Stimulated activated CD8-positive, alpha-beta memory T cell treated with anti-CD3 and anti-CD28 coated beads, Interleukin-12 subunit alpha, Interleukin-12 subunit beta, amount 100 ng/mL, for 1 hour (primary cell): ENCODE data around the gene FHOD3.

Experiments
- DNase-seq: peaks from one replicate; pipeline ENCODE4 v3.0.0-alpha.2; 2020; ENCODE audit warnings: low read depth

Gene FHOD3

GRCh38 chr18:36411745-36412168, 114.2 kb downstream of the FHOD3 start:
- DNase-seq, result no peak

GRCh38 chr18:36412778-36413177, 115.3 kb downstream of the FHOD3 start:
- DNase-seq, result no peak

GRCh38 chr18:36415171-36415570, 117.7 kb downstream of the FHOD3 start:
- no peak for DNase-seq

GRCh38 chr18:36415625-36416024, 118.1 kb downstream of the FHOD3 start:
- no peak for DNase-seq

GRCh38 chr18:36419188-36419899, 121.8 kb downstream of the FHOD3 start:
- DNase-seq, result no peak

GRCh38 chr18:36419900-36420531, 122.5 kb downstream of the FHOD3 start:
- no peak for DNase-seq

GRCh38 chr18:36420826-36421225, 123.3 kb downstream of the FHOD3 start:
- no peak for DNase-seq

- DNase-seq, result no peak
These were observed 127.2 kb downstream of the FHOD3 start for GRCh38 chr18:36424741-36425142.

- DNase-seq, result no peak
These were observed 129.9 kb downstream of the FHOD3 start for GRCh38 chr18:36427369-36427768.

- DNase-seq, result no peak
These were observed 130.3 kb downstream of the FHOD3 start for GRCh38 chr18:36427831-36428230.

GRCh38 chr18:36428431-36429029, 131.0 kb downstream of the FHOD3 start:
- DNase-seq, result no peak

- no peak for DNase-seq
These were observed 135.5 kb downstream of the FHOD3 start for GRCh38 chr18:36432880-36433555.

- DNase-seq, result no peak
These were observed 138.9 kb downstream of the FHOD3 start for GRCh38 chr18:36436387-36436786.

- DNase-seq, result no peak
These were observed 143.1 kb downstream of the FHOD3 start for GRCh38 chr18:36440614-36441013.

- no peak for DNase-seq
These were observed 144.1 kb downstream of the FHOD3 start for GRCh38 chr18:36441426-36442240.

- no peak for DNase-seq
These were observed 145.2 kb downstream of the FHOD3 start for GRCh38 chr18:36442717-36443116.

GRCh38 chr18:36446059-36446458, 148.5 kb downstream of the FHOD3 start:
- no peak for DNase-seq

GRCh38 chr18:36448384-36449290, 151.1 kb downstream of the FHOD3 start:
- DNase-seq, result no peak

GRCh38 chr18:36449451-36449850, 151.9 kb downstream of the FHOD3 start:
- DNase-seq, result no peak

GRCh38 chr18:36450264-36450663, 152.8 kb downstream of the FHOD3 start:
- DNase-seq, result no peak
